Neural cell (in vitro differentiated cells): ENCODE measurements around the gene TMED9.

Experiments used
- CTCF ChIP-seq: fragments of 450-650 bp; IDR thresholded peaks from 2 replicates; pipeline ENCODE4 v1.5.1; 2014; ENCODE audit warnings: antibody characterized with exemption, mild to moderate bottlenecking, moderate library complexity; ENCODE audit not compliant: poor library complexity, severe bottlenecking
- EZH2 ChIP-seq: fragments of 200-600, 300-800 bp; shearing (Covaris generic), sonication (generic); IDR thresholded peaks from 2 replicates; pipeline ENCODE4 v1.6.1; 2014; ENCODE audit warnings: antibody characterized with exemption, low read length, borderline replicate concordance, mild to moderate bottlenecking; ENCODE audit not compliant: insufficient read depth, poor library complexity, severe bottlenecking
- MXI1 ChIP-seq: fragments of 450-650 bp; conservative IDR thresholded peaks from 2 replicates; pipeline ENCODE4 v1.6.1; 2014; ENCODE audit warnings: antibody characterized with exemption, mild to moderate bottlenecking; ENCODE audit not compliant: poor library complexity, severe bottlenecking
- POLR2AphosphoS5 ChIP-seq: IDR thresholded peaks from 2 replicates; pipeline ENCODE4 v1.6.1; 2012
- RAD21 ChIP-seq: fragments of 450-650 bp; conservative IDR thresholded peaks from 2 replicates; pipeline ENCODE4 v1.6.1; 2014; ENCODE audit warnings: antibody characterized with exemption, mild to moderate bottlenecking, moderate library complexity
- REST ChIP-seq: IDR thresholded peaks from 2 replicates; pipeline ENCODE4 v1.6.1; 2012; ENCODE audit warnings: borderline replicate concordance
- SMC3 ChIP-seq: fragments of 450-650 bp; conservative IDR thresholded peaks from 2 replicates; pipeline ENCODE4 v1.6.1; 2014; ENCODE audit warnings: antibody characterized with exemption, mild to moderate bottlenecking, moderate library complexity; ENCODE audit not compliant: poor library complexity
- TAF1 ChIP-seq: IDR thresholded peaks from 2 replicates; pipeline ENCODE4 v1.6.1; 2012; ENCODE audit warnings: low read depth

- TF ChIP-seq CTCF (no peak), TAF1 (no peak), REST (no peak), SMC3 (no peak), EZH2 (no peak), POLR2AphosphoS5 (no peak), MXI1 (no peak), RAD21 (no peak)
Measured at GRCh38 chr5:177612215-177612673, 20.2 kb downstream of the TMED9 start.
